SK-N-SH treated with all-trans-retinoic acid at 6 μM for 48 hours (cell line): ENCODE results near the gene FCSK.

Experiments
- ATAC-seq: fragments of 200-7000 bp; cut with Tn5 transposase; 3 replicates; pipeline ENCODE4 v1.9.1; 2020; ENCODE audit warnings: mild to moderate bottlenecking, moderate library complexity
- ARNTL ChIP-seq: fragments of 450-650 bp; formaldehyde crosslinking; IDR thresholded peaks from 2 replicates; pipeline ENCODE4 v1.5.0; 2020; ENCODE audit warnings: low read depth, mild to moderate bottlenecking, moderate library complexity, borderline replicate concordance
- BACH2 ChIP-seq: fragments of 250-450 bp; sonication (Bioruptor Pico); IDR thresholded peaks from 2 replicates; pipeline ENCODE4 v1.9.0; 2021; ENCODE audit warnings: mild to moderate bottlenecking, borderline replicate concordance
- CSDC2 ChIP-seq: fragments of 250-450 bp; sonication (Bioruptor Pico); IDR thresholded peaks from 2 replicates; pipeline ENCODE4 v1.5.0; 2020; ENCODE audit warnings: mild to moderate bottlenecking, moderate library complexity
- ESRRG ChIP-seq: fragments of 250-450 bp; sonication (Bioruptor Pico); IDR thresholded peaks from 2 replicates; pipeline ENCODE4 v1.6.1; 2021; ENCODE audit warnings: mild to moderate bottlenecking
- OSR1 ChIP-seq: fragments of 250-450 bp; sonication (Bioruptor Pico); IDR thresholded peaks from 2 replicates; pipeline ENCODE4 v1.8.0; 2022; ENCODE audit warnings: moderate library complexity, mild to moderate bottlenecking, inconsistent platforms
- PATZ1 ChIP-seq: fragments of 250-450 bp; sonication (Bioruptor Pico); IDR thresholded peaks from 2 replicates; pipeline ENCODE4 v1.8.0; 2020; ENCODE audit warnings: mild to moderate bottlenecking, moderate library complexity, borderline replicate concordance
- POU6F1 ChIP-seq: fragments of 250-450 bp; sonication (Bioruptor Pico); IDR thresholded peaks from 2 replicates; pipeline ENCODE4 v1.8.0; 2021; ENCODE audit warnings: low read depth, mild to moderate bottlenecking, moderate library complexity, borderline replicate concordance
- PPARA ChIP-seq: fragments of 250-450 bp; sonication (Bioruptor Pico); IDR thresholded peaks from 2 replicates; pipeline ENCODE4 v1.5.0; 2020; ENCODE audit warnings: mild to moderate bottlenecking, borderline replicate concordance
- RARB ChIP-seq: fragments of 250-450 bp; sonication (Bioruptor Pico); IDR thresholded peaks from 2 replicates; pipeline ENCODE4 v1.8.0; 2021; ENCODE audit warnings: mild to moderate bottlenecking, moderate library complexity
- TCF4 ChIP-seq: fragments of 250-450 bp; sonication (Bioruptor Pico); IDR thresholded peaks from 2 replicates; pipeline ENCODE4 v1.8.0; 2021; ENCODE audit warnings: mild to moderate bottlenecking, moderate library complexity, borderline replicate concordance
- TOX ChIP-seq: fragments of 250-450 bp; sonication (Bioruptor Pico); IDR thresholded peaks from 2 replicates; pipeline ENCODE4 v1.8.0; 2021; ENCODE audit warnings: mild to moderate bottlenecking, moderate library complexity, borderline replicate concordance
- TSHZ2 ChIP-seq: fragments of 250-450 bp; sonication (Bioruptor Pico); IDR thresholded peaks from 2 replicates; pipeline ENCODE4 v1.5.0; 2020; ENCODE audit warnings: mild to moderate bottlenecking, moderate library complexity
- ZFP3 ChIP-seq: fragments of 250-450 bp; sonication (Bioruptor Pico); IDR thresholded peaks from 2 replicates; pipeline ENCODE4 v1.5.0; 2020; ENCODE audit warnings: mild to moderate bottlenecking, moderate library complexity
- ZFP30 ChIP-seq: fragments of 450-650 bp; formaldehyde crosslinking; IDR thresholded peaks from 2 replicates; pipeline ENCODE4 v1.5.0; 2022; ENCODE audit warnings: mild to moderate bottlenecking, moderate library complexity
- ZNF565 ChIP-seq: fragments of 450-650 bp; formaldehyde crosslinking; conservative IDR thresholded peaks from 2 replicates; pipeline ENCODE4 v1.5.0; 2020; ENCODE audit warnings: low read depth, mild to moderate bottlenecking, moderate library complexity
- ZNF70 ChIP-seq: fragments of 450-650 bp; formaldehyde crosslinking; IDR thresholded peaks from 2 replicates; pipeline ENCODE4 v1.5.0; 2020; ENCODE audit warnings: mild to moderate bottlenecking, moderate library complexity

FCSK gene

GRCh38 chr16:70465999-70466804 is 11.8 kb downstream of the FCSK start (continued):
- TF ChIP-seq ZNF565 (CRISPR knock-in tag) (no peak), RARB (CRISPR knock-in tag) (no peak), ZNF70 (CRISPR knock-in tag) (no peak), ARNTL (CRISPR knock-in tag) (no peak)

GRCh38 chr16:70466805-70467076 is 12.3 kb downstream of the FCSK start:
- TF ChIP-seq ESRRG (CRISPR knock-in tag) (no peak), POU6F1 (CRISPR knock-in tag) (no peak), TOX (no peak), CSDC2 (no peak), PATZ1 (CRISPR knock-in tag) (no peak), ZNF565 (CRISPR knock-in tag) (no peak), TSHZ2 (CRISPR knock-in tag) (no peak)
- ATAC-seq = no peak

GRCh38 chr16:70467113-70467512 is 12.7 kb downstream of the FCSK start:
- ATAC-seq = no peak
- TF ChIP-seq PPARA (CRISPR knock-in tag) (no peak), PATZ1 (CRISPR knock-in tag) (no peak), POU6F1 (CRISPR knock-in tag) (no peak)

GRCh38 chr16:70467608-70468007 is 13.2 kb downstream of the FCSK start:
- no peak for TF ChIP-seq ZFP3 (CRISPR knock-in tag)
- no peak for TF ChIP-seq CSDC2
- TF ChIP-seq ZNF565 (CRISPR knock-in tag) = no peak
- no peak for TF ChIP-seq RARB (CRISPR knock-in tag)
- no peak for TF ChIP-seq ZFP30 (CRISPR knock-in tag)
- no peak for TF ChIP-seq OSR1
- no peak for TF ChIP-seq ARNTL (CRISPR knock-in tag)
- no peak for TF ChIP-seq TCF4
- TF ChIP-seq BACH2 (CRISPR knock-in tag) = no peak
- ATAC-seq = no peak
